IMR-90 (cell line): ENCODE measurements around the gene KLHL25. TPM values are rescaled to one million over a fixed set of nuclear protein-coding genes. Genes with fewer than 3 reads are reported as not detected.

ENCODE experiments used
- ATAC-seq: fragments of 200-7000 bp; cut with Tn5 transposase; 2 replicates; pipeline ENCODE4 v1.9.1; 2020; ENCODE audit warnings: low read depth, mild to moderate bottlenecking, moderate library complexity
- BruUV-seq: library from RNA; stranded (reverse); fragments of 400-500 nt; replicated peaks from 2 replicates; lab custom pipeline; 2021; lab: Mats Ljungman, UMichigan
- CTCF ChIA-PET: fragments of 300-600 bp; formaldehyde crosslinking; extraction: SDS; loops from one replicate; lab custom pipeline; 2021; ENCODE audit warnings: antibody characterized with exemption; lab: Yijun Ruan, JAX
- POLR2A ChIA-PET: fragments of 300-600 bp; sonication (Branson Sonifier 250); formaldehyde crosslinking; loops from one replicate; lab custom pipeline; 2022; ENCODE audit warnings: antibody characterized with exemption; ENCODE audit not compliant: unreplicated experiment; lab: Charles Lee
- DNase-seq: peaks from one replicate; pipeline ENCODE4 v3.0.0; 2013
- H2AFZ ChIP-seq: replicated peaks from 2 replicates; pipeline ENCODE3; 2013; ENCODE audit warnings: low read length, mild to moderate bottlenecking; ENCODE audit not compliant: poor library complexity
- H2AK5ac ChIP-seq: 2 replicates; pipeline ENCODE4 v1.6.1; 2013; ENCODE audit warnings: low read depth, low read length, inconsistent platforms
- H2AK9ac ChIP-seq: replicated peaks from 2 replicates; pipeline ENCODE3; 2013; ENCODE audit warnings: mild to moderate bottlenecking, low read depth, low read length, moderate library complexity; ENCODE audit not compliant: poor library complexity
- H2BK120ac ChIP-seq: 2 replicates; pipeline ENCODE4 v1.6.1; 2013; ENCODE audit warnings: low read depth, low read length, inconsistent platforms
- H2BK15ac ChIP-seq: 3 replicates; pipeline ENCODE4 v1.6.1; 2013; ENCODE audit warnings: low read depth, low read length, inconsistent platforms
- H2BK20ac ChIP-seq: 2 replicates; pipeline ENCODE4 v1.6.1; 2013; ENCODE audit warnings: low read depth, mild to moderate bottlenecking, inconsistent platforms, low read length, moderate library complexity
- H2BK5ac ChIP-seq: 2 replicates; pipeline ENCODE4 v1.6.1; 2013; ENCODE audit warnings: mild to moderate bottlenecking, low read depth, low read length, inconsistent platforms; ENCODE audit not compliant: poor library complexity, severe bottlenecking
- H3K14ac ChIP-seq: replicated peaks from 2 replicates; pipeline ENCODE4 v1.6.1; 2013; ENCODE audit warnings: low read depth, low read length, inconsistent platforms
- H3K18ac ChIP-seq: 2 replicates; pipeline ENCODE4 v1.6.1; 2013; ENCODE audit warnings: low read depth, low read length, control low read depth
- H3K23ac ChIP-seq: 2 replicates; pipeline ENCODE4 v1.6.1; 2013; ENCODE audit warnings: low read depth, low read length, inconsistent platforms
- H3K27ac ChIP-seq: 2 replicates; pipeline ENCODE4 v1.5.1; 2013; ENCODE audit warnings: mild to moderate bottlenecking, control low read depth, low read length; ENCODE audit not compliant: insufficient read depth
- H3K27me3 ChIP-seq: 2 replicates; pipeline ENCODE4 v1.6.1; 2013; ENCODE audit warnings: low read length; ENCODE audit not compliant: control insufficient read depth, insufficient read depth
- H3K36me3 ChIP-seq: 2 replicates; pipeline ENCODE4 v1.6.1; 2013; ENCODE audit warnings: low read length, mixed read lengths; ENCODE audit not compliant: control insufficient read depth, insufficient read depth
- H3K4ac ChIP-seq: 2 replicates; pipeline ENCODE4 v1.6.1; 2013; ENCODE audit warnings: low read depth, low read length, inconsistent platforms
- H3K4me1 ChIP-seq: 2 replicates; pipeline ENCODE4 v1.6.1; 2013; ENCODE audit warnings: low read length, mixed read lengths; ENCODE audit not compliant: control insufficient read depth, insufficient read depth
- H3K4me2 ChIP-seq: 2 replicates; pipeline ENCODE4 v1.6.1; 2013; ENCODE audit warnings: low read depth, mild to moderate bottlenecking, control low read depth, low read length, moderate library complexity
- H3K4me3 ChIP-seq: 2 replicates; pipeline ENCODE4 v1.5.1; 2013; ENCODE audit warnings: low read depth, mild to moderate bottlenecking, control low read depth, low read length, moderate library complexity; ENCODE audit not compliant: insufficient read depth
- H3K56ac ChIP-seq: 2 replicates; pipeline ENCODE4 v1.6.1; 2013; ENCODE audit warnings: low read length, inconsistent platforms; ENCODE audit not compliant: insufficient read depth; ENCODE audit errors: extremely low read depth
- H3K79me1 ChIP-seq, 2 experiments: 2 replicates each; pipeline ENCODE4 v1.6.1; 2013; ENCODE audit warnings: low read length in 2 of 2, inconsistent platforms in 1 of 2, low read depth in 1 of 2
- H3K9ac ChIP-seq: 2 replicates; pipeline ENCODE4 v1.6.1; 2013; ENCODE audit warnings: low read depth, low read length, control low read depth
- H3K9me1 ChIP-seq: 2 replicates; pipeline ENCODE4 v1.6.1; 2013; ENCODE audit warnings: low read length, inconsistent platforms; ENCODE audit not compliant: insufficient read depth
- H3K9me3 ChIP-seq: 2 replicates; pipeline ENCODE4 v1.6.1; 2013; ENCODE audit warnings: low read length; ENCODE audit not compliant: control insufficient read depth, insufficient read depth
- H4K20me1 ChIP-seq: 2 replicates; pipeline ENCODE4 v1.6.1; 2013; ENCODE audit warnings: low read length, inconsistent platforms; ENCODE audit not compliant: insufficient read depth
- H4K5ac ChIP-seq: 2 replicates; pipeline ENCODE4 v1.6.1; 2013; ENCODE audit warnings: mild to moderate bottlenecking, low read depth, low read length, control low read depth
- H4K8ac ChIP-seq, 2 experiments: 2 replicates each; pipeline ENCODE4 v1.6.1; 2013; ENCODE audit warnings: low read depth in 2 of 2, low read length in 2 of 2, control low read depth in 1 of 2, inconsistent platforms in 1 of 2
- H4K91ac ChIP-seq: 2 replicates; pipeline ENCODE4 v1.6.1; 2013; ENCODE audit warnings: low read depth, low read length, inconsistent platforms; ENCODE audit not compliant: insufficient read depth
- BHLHE40 ChIP-seq: fragments of 150-350 bp; IDR thresholded peaks from 2 replicates; pipeline ENCODE4 v1.6.1; 2016; ENCODE audit warnings: mild to moderate bottlenecking, low read depth, low read length
- CEBPB ChIP-seq: IDR thresholded peaks from 2 replicates; pipeline ENCODE4 v1.6.1; 2012; ENCODE audit warnings: low read depth, low read length, improper control_type of control experiment
- CHD1 ChIP-seq: IDR thresholded peaks from 2 replicates; pipeline ENCODE4 v1.6.1; 2012; ENCODE audit warnings: low read depth, low read length, improper control_type of control experiment
- FOS ChIP-seq: fragments of 150-350 bp; IDR thresholded peaks from 2 replicates; pipeline ENCODE4 v1.6.1; 2016; ENCODE audit warnings: low read depth, low read length
- MAFK ChIP-seq: IDR thresholded peaks from 2 replicates; pipeline ENCODE4 v1.6.1; 2012; ENCODE audit warnings: low read depth, low read length, improper control_type of control experiment
- MAZ ChIP-seq: IDR thresholded peaks from 2 replicates; pipeline ENCODE4 v1.6.1; 2012; ENCODE audit warnings: low read depth, mild to moderate bottlenecking, low read length, improper control_type of control experiment, moderate library complexity, borderline replicate concordance
- MXI1 ChIP-seq: IDR thresholded peaks from 2 replicates; pipeline ENCODE4 v1.6.1; 2012; ENCODE audit warnings: low read depth, mild to moderate bottlenecking, low read length, moderate library complexity, borderline replicate concordance
- NFE2L2 ChIP-seq: fragments of 150-350 bp; IDR thresholded peaks from 2 replicates; pipeline ENCODE4 v1.6.1; 2016; ENCODE audit warnings: low read depth, mild to moderate bottlenecking, low read length
- POLR2A ChIP-seq: IDR thresholded peaks from 2 replicates; pipeline ENCODE4 v1.6.1; 2012; ENCODE audit warnings: mild to moderate bottlenecking, low read depth, low read length
- RAD21 ChIP-seq: IDR thresholded peaks from 2 replicates; pipeline ENCODE4 v1.6.1; 2012; ENCODE audit warnings: low read length, improper control_type of control experiment
- RCOR1 ChIP-seq: IDR thresholded peaks from 2 replicates; pipeline ENCODE4 v1.6.1; 2012; ENCODE audit warnings: mild to moderate bottlenecking, low read length, improper control_type of control experiment; ENCODE audit not compliant: insufficient replicate concordance
- RFX5 ChIP-seq: IDR thresholded peaks from 2 replicates; pipeline ENCODE4 v1.8.0; 2012; ENCODE audit warnings: low read depth, mild to moderate bottlenecking, low read length, moderate library complexity
- SMC3 ChIP-seq: fragments of 150-350 bp; IDR thresholded peaks from 2 replicates; pipeline ENCODE4 v1.6.1; 2016; ENCODE audit warnings: low read depth, mild to moderate bottlenecking, antibody characterized with exemption, low read length, moderate library complexity
- WGBS, 2 experiments: methylation state at CpG; one replicate each; pipeline versions ENCODE4 v1.1.5 to v1.1.7; 2013; ENCODE audit warnings: missing lambda C conversion rate in 2 of 2; ENCODE audit not compliant: insufficient read length in 1 of 2; ENCODE audit errors: extremely low coverage in 2 of 2; 5-methylcytosine and 5-hydroxymethylcytosine counted together
- dilution Hi-C: fragments of 300-500 bp; cut with HindIII; formaldehyde crosslinking; loops from one replicate; pipeline ENCODE4 v1.14.3; 2018; ENCODE audit warnings: low sequenced_read_pairs; ENCODE audit not compliant: unreplicated experiment
- in situ Hi-C: fragments of 300-500 bp; cut with MboI; formaldehyde crosslinking; loops from 3 replicates; pipeline ENCODE4 v1.14.3; 2019; ENCODE audit warnings: low sequenced_read_pairs, inconsistent platforms, mixed read lengths
- intact Hi-C: fragments of 100-400 bp; cut with micrococcal nuclease; formaldehyde crosslinking; loops from 2 replicates; pipeline ENCODE4 v1.10.0; 2022
- polyA plus RNA-seq, 3 experiments: library from polyadenylated mRNA; depleted of rRNA; stranded (reverse); fragments of >200 nt; gene quantifications; 2 replicates each; pipeline ENCODE4 v1.2.3, GENCODE V29; 2012; ENCODE audit warnings: low replicate concordance in 1 of 3
- total RNA-seq: library from RNA; depleted of rRNA; stranded (reverse); fragments of >200 nt; gene quantifications from 2 replicates; pipeline ENCODE4 v1.2.3, GENCODE V29; 2012
- TF ChIP-seq, protein P1 (sequence below): conservative IDR thresholded peaks from 2 replicates; pipeline ENCODE4 v1.5.1; 2012; ENCODE audit warnings: mild to moderate bottlenecking, low read depth, low read length, improper control_type of control experiment
- TF ChIP-seq, protein P2 (sequence below): fragments of 150-350 bp; IDR thresholded peaks from 2 replicates; pipeline ENCODE4 v1.6.1; 2016; ENCODE audit warnings: low read depth, mild to moderate bottlenecking, low read length, moderate library complexity, borderline replicate concordance
- TF ChIP-seq, protein P3 (sequence below): fragments of 150-350 bp; IDR thresholded peaks from 2 replicates; pipeline ENCODE4 v1.6.1; 2017; ENCODE audit warnings: mild to moderate bottlenecking, antibody characterized with exemption, low read length, low read depth

KLHL25 gene
- total and polyA plus RNA-seq, 2 of the 4 experiments (the other 2 are of a cell fraction), result 2.7 to 5.6 TPM

DNA sequence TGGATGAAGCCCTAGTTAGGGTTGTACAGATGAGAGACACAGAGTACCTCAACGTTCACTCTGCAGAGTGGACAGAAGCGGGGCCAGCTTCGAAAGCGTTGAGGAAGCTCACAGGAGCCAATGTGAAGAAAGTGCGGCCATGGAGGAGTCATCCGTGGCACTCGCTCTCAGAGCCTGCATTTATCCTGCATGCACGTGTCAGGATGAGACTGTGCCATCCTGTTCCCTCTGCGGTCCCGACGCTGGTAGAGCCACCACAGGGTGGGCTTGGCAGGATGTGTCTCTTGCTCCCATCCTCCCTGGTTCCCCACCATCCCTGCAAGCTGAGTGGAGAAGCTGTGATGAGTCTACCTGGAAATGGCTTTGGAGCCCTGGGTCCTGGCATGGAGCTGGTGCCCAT is 39.3 kb downstream of the KLHL25 start:
- dilution Hi-C loops (no loop called here), in situ Hi-C loops (no loop called here), intact Hi-C loops (no loop called here)
- POLR2A ChIA-PET, result no interaction called here
- DNase-seq, result no peak
- no peak overlapping the region for H3K56ac ChIP-seq
- no peak overlapping the region for H2BK15ac ChIP-seq
- no peak overlapping the region for H2AFZ ChIP-seq
- no TSS peak for BruUV-seq
- H2BK5ac ChIP-seq, result no peak overlapping the region
- no peak overlapping the region for H3K4me3 ChIP-seq
- TF ChIP-seq RFX5 (no peak), CEBPB (no peak), RAD21 (no peak), FOS (no peak), CHD1 (no peak), POLR2A (no peak), BHLHE40 (no peak), MXI1 (no peak), MAFK (no peak), RCOR1 (no peak), SMC3 (no peak), MAZ (no peak), NFE2L2 (no peak)
- TF ChIP-seq, protein P1, sequence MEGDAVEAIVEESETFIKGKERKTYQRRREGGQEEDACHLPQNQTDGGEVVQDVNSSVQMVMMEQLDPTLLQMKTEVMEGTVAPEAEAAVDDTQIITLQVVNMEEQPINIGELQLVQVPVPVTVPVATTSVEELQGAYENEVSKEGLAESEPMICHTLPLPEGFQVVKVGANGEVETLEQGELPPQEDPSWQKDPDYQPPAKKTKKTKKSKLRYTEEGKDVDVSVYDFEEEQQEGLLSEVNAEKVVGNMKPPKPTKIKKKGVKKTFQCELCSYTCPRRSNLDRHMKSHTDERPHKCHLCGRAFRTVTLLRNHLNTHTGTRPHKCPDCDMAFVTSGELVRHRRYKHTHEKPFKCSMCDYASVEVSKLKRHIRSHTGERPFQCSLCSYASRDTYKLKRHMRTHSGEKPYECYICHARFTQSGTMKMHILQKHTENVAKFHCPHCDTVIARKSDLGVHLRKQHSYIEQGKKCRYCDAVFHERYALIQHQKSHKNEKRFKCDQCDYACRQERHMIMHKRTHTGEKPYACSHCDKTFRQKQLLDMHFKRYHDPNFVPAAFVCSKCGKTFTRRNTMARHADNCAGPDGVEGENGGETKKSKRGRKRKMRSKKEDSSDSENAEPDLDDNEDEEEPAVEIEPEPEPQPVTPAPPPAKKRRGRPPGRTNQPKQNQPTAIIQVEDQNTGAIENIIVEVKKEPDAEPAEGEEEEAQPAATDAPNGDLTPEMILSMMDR, result no peak
- TF ChIP-seq, protein P2, sequence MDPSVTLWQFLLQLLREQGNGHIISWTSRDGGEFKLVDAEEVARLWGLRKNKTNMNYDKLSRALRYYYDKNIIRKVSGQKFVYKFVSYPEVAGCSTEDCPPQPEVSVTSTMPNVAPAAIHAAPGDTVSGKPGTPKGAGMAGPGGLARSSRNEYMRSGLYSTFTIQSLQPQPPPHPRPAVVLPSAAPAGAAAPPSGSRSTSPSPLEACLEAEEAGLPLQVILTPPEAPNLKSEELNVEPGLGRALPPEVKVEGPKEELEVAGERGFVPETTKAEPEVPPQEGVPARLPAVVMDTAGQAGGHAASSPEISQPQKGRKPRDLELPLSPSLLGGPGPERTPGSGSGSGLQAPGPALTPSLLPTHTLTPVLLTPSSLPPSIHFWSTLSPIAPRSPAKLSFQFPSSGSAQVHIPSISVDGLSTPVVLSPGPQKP, result no peak
- TF ChIP-seq, protein P3, sequence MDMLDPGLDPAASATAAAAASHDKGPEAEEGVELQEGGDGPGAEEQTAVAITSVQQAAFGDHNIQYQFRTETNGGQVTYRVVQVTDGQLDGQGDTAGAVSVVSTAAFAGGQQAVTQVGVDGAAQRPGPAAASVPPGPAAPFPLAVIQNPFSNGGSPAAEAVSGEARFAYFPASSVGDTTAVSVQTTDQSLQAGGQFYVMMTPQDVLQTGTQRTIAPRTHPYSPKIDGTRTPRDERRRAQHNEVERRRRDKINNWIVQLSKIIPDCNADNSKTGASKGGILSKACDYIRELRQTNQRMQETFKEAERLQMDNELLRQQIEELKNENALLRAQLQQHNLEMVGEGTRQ, result no peak
- H3K9ac ChIP-seq, result no peak overlapping the region
- no peak overlapping the region for H2BK20ac ChIP-seq
- H3K9me3 ChIP-seq, result no peaks in the 10 kb centered on the region
- no peak overlapping the region for H3K4me2 ChIP-seq
- peaks cover 7% of the 10 kb centered on the region; the same call in 1 of the 2 replicates for H3K36me3 ChIP-seq
- no peak overlapping the region for H3K18ac ChIP-seq
- no peak overlapping the region for H4K5ac ChIP-seq
- no peaks in the 10 kb centered on the region for H3K4me1 ChIP-seq
- H3K14ac ChIP-seq, result no peak overlapping the region
- no peaks in the 10 kb centered on the region for H4K20me1 ChIP-seq
- no peak for ATAC-seq
- no peaks in the 10 kb centered on the region for H3K79me1 ChIP-seq
- H2AK9ac ChIP-seq, result no peak overlapping the region
- no peak overlapping the region for H3K27ac ChIP-seq
- no peak overlapping the region for H3K4ac ChIP-seq
- 97% methylated on average over 5 of the region's 11 CpGs; no CpG with 5 or more reads in 1 of the 2 experiments for WGBS, 2 experiments
- no peak overlapping the region for H4K91ac ChIP-seq
- no peak overlapping the region for H3K23ac ChIP-seq
- CTCF ChIA-PET, result no interaction called here
- no peaks in the 10 kb centered on the region for H3K9me1 ChIP-seq
- no peak overlapping the region for H2BK120ac ChIP-seq
- no peak overlapping the region for H2AK5ac ChIP-seq
- H4K8ac ChIP-seq, result no peak overlapping the region
- no peaks in the 10 kb centered on the region for H3K27me3 ChIP-seq
